Fibroblast of skin of right biceps (primary cell): ENCODE data around the gene ALDH1B1.
"Not testable (repeated sequence)": the region's sequence is repeated elsewhere in the genome, so short reads cannot be mapped to it uniquely, and the experiment has no call there.

ENCODE experiments used
- DNase-seq: peaks from one replicate; pipeline ENCODE4 v3.0.0-alpha.2; 2013

Gene ALDH1B1

DNA sequence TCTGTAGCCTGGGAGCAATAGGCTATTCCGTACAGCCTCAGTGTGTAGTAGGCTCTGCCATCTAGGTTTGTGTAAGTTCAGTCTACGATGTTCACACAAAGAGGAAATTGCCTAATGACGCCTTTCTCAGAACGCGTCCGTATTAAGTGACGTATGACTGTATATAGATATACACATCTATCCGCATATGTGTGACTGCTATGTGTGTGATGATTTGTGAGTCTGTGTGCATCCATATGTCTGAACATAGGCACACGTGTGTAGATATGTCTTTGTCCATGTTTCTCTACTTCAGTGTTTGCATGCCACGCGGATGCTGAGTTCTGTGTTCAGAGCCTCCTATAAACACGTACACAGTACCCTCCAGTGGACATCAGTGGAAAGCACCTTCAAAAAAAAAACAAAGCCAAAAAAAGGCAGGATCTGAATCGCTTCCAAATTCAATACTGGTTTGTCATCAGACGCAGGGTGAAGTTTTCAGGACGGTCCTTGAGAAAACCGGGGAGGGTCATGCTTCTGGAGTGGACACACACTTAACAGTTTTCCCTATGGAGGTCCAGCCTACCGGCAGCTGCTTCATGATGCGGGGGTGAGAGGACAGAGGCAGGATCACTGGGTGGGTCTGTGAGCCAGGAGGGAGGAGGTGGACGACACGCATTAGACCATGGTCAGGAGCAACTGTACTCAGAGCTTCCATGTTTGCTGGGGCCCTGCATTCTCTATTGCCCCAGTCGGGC is 29.5 kb upstream of the ALDH1B1 start:
- peak; percentile 85 for DNase-seq

DNA sequence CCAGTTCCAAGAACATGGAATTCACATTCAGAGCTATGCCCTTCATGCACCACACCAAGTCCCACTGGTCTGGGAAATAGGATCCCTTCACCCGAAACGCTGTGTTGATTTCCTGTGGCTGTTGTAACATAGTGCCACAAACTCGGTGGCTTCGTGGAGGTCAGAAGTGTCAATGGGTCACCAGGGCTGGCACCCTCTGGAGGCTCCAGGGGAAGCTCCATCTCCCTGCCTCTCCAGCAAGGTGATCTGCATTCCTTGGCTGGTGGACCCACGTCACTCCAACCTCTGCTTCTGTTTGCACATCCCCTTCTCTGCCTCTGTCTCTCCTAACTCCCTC is 28.9 kb upstream of the ALDH1B1 start:
- DNase-seq = no peak

DNA sequence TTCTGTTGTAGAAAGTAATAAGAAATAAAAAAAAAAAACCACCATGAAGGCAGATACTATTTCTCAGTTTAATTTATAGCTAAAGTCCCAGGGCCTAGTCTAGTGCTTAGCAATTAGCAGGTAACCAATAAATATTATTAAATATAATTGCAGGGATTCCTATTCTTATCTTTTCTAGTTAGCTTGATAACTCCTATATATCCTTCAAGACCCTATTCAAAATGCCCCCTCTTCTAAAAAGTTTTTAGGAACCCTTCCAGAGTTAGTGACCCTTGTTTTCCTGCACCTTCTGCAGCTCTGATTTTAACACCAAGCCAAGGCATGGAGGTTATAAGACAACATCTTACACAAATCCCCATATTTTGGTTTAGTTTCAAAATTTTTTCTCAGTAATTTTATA is 24.6 kb upstream of the ALDH1B1 start:
- DNase-seq = no peak

DNA sequence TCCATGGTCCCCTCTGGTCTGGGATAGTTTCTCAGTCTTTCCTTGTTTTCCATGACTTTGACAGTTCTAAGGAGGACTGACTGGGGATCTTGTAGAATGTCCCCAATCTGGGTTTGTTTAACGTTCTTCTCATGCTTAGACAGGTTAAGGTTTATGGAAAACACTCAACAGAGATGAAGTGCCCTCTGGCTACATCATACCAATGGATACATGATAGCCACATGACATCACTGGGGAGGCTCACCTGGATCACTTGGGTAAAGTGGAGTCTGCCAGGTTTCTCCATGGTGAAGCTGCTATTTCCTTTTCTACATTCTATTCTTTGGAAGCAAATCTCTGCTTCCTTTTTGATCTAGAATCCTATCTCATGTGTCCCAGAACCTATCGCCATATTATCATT is 23.8 kb upstream of the ALDH1B1 start:
- no peak for DNase-seq

DNA sequence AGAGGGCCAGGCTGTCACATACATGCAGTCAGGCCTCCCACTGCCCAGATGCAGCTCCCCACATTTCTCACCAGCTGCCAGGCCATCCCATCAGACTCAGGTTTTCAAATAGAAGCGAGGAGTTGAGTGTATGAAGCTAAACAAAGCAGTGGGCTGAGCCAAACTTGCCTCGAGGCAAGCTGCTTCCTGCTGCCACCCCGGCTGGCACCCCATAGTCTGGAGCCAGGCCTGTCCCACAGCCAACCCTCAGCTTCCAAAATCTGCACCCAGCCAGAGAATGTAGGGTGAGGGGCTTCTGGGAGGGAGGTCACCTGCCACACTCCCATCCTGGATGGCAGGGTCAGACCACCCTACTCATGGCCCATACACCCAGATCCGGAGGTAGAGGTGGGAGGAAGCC is 22.3 kb upstream of the ALDH1B1 start:
- DNase-seq = no peak

DNA sequence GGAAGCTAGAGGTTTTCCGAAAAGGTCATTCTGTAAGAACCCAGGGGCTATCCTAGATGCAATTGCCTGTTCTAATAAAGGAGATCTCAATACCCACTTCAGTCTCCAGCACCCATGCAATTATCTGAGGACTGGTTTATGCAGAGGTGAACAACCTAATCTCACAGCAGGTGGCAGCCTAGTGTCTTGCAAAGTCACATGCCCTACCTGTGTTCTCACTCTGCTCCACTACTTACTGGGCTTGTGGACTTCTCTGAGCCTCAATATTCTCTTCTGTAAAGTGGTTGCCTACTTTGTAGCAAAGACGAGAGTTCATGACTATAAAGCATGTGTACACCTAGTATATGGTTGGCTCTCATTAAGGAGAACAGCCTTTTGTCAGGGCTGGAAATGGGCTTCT is 21.0 kb upstream of the ALDH1B1 start:
- peak; percentile 28 for DNase-seq

DNA sequence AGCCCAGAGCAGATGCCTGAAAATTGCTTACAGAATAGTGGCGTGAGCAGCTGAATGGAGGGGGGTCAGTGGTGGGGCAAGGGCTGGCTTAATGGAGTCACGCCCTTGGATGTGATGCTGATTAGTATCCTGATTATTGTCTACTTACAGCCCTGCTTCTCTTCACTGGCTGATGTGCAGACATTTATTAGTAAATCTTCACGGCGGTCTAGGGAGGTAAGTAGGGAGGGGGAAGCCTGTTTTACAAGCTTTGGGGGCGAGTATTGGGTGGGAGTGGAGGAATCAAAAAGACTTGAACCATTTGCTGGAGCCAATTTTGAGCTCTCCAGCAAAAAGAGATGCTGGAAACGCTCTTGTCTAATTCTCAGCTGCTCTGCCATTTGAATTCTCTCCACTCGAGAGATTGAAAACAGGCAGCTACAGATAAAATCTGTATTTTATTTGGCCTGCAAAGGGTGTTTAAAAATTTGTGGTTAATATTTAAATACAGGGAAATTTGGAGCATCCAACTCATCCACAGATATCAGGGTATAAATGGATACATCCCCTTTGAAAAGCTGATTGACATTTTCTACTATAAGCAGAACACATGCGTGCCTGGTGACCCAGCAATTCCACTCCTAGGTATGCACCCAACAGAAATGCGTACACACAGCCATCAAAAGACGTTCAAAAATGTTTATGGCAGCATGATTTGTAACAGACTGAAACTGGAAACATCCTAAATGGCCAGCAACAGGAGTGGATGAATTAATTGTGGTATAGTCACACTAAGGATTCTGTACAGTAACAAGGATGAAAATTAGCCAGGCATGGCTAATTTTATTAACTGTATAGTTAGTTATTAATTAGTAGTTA is 19.5 kb upstream of the ALDH1B1 start:
- DNase-seq = no peak

DNA sequence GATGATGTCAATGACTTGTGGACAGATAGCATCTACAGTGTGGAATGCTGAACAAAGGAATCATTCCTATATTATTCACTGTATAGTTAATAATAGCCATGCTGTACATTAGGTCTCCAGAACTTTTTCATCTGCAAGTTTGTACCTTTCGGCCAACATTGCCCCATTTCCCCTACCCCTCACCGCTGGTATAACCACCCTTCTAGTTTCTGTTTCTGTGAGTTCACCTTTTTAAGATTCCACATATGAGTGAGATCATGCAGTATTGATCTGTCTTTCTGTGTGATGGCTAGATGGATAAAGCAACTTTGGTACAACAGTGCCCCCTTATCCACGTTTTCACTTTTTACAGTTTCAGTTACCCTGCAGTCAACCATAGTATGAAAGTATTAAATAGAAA is 18.8 kb upstream of the ALDH1B1 start:
- no peak for DNase-seq

DNA sequence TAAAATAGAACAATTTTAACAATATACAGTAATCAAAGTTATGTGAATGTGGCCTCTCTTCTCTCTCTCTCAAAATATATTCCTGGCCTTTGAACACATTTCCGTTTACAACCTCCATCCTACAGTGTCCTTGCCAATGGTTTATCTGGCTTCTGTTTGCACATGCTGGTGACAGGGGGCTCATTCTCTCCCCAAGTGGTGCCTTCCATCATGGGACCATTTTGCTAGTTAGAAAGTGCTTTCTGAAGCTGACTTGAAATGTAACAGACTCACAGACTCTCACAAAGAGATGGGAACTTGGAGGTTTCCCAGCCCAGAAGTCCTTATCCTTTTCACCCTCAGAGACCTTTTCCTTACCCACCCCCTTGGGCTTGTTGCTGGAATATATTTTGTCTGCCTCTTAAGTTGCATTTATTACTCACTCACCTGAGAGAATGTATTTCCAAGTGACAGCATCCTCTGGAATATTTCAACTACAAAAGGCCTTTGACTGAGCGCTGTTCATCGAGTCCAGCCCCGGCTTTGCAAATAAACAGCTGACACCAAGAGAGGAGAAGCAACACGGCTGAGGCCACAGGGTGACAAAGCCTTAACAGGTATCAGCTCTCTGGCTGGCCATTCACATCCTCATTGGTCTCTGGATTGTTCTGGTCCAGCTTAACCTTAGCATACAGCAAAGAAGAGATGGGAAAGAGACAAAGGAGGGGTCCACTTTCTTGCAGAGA is 17.5 kb upstream of the ALDH1B1 start:
- no peak for DNase-seq

DNA sequence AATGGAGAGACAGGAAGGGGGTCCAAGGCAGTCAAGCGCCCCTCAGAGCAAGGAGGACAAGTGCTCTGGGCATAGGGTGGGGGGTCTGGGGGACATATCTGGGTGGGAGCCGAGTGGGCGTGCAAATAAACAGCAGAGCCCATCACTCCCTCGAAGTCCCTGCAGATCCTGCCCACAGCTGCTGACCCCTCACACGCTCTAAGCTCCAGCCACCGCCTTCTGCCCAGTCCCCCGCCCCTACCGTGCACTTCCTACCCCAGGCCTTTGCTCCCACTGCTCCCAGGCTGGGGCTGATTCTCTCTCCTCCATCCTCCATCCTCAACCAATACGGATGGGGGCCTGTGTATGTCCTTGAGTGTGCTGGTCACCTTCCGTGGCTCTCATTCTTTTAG is 16.9 kb upstream of the ALDH1B1 start:
- no peak for DNase-seq

DNA sequence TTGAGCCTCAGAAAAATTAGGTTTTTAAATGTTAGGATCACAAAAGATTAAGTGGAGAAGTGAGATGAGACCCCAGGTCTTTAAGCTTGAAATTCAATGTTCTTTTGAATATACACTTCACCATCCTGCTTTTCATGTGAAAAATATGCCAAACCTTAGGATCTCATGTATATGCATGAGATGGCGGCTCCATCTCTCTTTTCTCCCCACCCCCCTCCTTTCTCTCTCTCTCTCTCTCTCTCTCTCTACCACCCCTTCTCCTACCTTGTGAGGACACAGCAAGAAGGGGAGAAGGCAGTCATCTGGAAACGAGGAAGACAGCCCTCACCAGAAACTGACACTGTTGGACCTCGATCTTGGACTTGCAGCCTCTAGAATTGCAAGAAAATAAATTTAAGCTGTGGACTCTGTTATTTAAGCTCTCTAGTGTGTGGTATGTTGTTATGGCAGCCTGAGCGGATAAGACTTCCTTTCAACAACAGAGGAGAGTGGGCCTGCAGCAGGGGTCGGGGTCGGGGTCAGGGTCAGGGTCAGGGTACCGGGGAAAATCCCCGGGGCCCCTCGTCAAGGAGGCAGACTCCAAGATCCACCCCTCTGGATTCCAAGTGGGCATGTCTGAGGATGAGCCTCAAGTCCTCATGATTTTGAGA is 16.4 kb upstream of the ALDH1B1 start:
- DNase-seq = no peak

DNA sequence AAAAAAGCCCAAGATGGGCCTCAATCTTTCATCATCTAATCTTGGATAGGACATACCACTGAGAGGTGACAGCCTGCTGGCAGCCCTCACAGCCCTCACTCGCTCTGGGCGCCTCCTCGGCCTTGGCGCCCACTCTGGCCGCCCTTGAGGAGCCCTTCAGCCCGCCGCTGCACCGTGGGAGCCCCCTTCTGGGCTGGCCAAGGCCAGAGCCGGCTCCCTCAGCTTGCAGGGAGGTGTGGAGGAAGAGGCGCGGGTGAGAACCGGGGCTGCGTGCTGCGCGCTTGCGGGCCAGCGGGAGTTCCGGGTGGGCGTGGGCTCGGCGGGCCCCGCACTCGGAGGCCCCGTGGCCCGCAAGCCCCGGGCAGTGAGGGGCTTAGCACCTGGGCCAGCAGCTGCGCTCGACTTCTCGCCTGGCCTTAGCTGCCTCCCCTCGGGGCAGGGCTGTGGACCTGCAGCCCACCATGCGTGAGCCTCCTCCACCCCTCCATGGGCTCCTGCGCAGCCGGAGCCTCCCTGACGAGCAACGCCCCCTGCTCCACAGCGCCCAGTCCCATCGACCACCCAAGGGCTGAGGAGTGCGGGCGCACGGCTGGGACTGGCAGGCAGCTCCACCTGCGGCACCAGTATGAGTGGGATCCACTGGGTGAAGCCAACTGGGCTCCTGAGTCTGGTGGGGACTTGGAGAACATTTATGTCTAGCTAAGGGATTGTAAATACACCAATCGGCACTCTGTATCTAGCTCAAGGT is 15.0 kb upstream of the ALDH1B1 start:
- DNase-seq = not testable (repeated sequence)

DNA sequence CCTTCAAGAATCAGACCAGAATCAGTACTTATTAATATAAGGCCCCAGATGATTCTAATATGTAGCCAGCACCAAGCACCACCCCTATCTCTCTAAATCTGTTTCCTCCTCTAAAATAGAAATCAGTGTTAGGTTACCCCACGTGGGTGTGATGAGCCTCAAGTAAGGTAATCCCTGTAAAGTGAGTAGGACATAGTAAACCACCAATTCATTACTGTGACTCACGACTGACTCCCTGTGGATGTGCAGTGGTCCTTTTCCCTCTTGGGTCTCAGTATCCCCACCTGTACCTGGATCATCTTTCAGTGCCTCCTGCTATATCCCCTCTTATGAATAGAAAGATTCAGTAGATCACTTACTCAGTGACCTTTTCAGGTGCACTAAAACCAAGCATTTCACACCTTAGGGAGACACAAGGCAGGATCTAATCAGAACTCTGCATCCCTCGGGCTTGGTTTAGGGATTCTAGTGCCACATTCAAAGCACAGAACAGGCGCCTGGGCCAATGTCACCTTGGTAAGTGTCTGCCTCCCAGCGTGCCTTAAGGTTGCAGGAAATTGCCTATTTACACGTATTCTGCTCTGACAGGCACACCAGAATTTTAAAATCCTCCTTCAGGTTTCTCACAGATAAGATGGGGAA is 12.2 kb upstream of the ALDH1B1 start:
- peak; percentile 26 for DNase-seq

DNA sequence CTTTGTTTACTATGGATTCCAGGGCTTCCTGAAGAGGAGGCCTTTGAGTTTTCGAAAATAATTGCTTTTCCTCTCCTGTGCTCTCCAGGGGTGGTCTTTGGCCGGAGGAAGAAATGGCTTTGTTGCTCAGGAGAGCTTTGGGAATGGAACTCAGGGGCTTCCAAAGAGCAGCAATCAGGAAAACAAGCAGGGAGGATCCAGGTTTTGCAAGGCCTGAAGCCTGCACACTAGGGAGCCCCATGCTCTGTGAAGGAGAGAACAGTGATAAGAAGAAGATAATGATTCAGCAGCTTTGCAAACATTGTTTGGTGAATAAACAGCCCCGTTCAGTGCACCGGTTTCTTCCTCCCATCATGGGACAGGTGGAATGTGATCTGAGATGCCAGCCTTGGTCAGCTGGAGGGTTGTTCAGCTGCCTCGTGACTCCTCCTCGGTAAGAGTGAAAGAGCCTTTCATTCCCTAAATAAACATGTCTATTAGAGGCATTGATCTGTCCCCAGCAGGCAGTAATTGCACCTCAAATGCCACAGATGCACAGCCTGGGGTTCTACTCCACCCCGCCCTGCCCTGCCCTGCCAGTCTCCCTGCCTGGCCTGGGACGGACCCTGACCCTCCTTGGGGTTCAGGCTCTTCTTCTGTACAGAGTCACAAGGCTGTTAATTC is 11.5 kb upstream of the ALDH1B1 start:
- DNase-seq = no peak

DNA sequence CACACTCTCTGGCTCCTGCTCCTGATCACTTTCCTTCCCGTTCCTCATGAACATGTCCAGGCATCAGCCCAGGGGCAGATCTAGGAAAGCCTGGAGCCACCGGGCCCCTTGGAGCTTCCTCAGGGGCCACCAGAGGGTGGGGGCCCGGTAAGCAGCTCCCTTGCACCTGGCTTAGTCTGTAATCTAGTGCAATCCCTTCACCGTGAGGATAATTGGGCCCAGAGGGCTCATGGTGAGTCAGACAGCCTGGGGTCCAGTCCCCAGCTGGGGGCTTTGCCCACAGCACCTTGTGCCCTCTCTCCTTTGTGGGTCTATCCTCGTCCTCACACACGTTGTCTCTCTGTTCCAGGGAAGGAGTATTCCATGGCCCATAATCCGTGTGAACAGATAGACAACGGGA is 10.4 kb upstream of the ALDH1B1 start:
- no peak for DNase-seq

DNA sequence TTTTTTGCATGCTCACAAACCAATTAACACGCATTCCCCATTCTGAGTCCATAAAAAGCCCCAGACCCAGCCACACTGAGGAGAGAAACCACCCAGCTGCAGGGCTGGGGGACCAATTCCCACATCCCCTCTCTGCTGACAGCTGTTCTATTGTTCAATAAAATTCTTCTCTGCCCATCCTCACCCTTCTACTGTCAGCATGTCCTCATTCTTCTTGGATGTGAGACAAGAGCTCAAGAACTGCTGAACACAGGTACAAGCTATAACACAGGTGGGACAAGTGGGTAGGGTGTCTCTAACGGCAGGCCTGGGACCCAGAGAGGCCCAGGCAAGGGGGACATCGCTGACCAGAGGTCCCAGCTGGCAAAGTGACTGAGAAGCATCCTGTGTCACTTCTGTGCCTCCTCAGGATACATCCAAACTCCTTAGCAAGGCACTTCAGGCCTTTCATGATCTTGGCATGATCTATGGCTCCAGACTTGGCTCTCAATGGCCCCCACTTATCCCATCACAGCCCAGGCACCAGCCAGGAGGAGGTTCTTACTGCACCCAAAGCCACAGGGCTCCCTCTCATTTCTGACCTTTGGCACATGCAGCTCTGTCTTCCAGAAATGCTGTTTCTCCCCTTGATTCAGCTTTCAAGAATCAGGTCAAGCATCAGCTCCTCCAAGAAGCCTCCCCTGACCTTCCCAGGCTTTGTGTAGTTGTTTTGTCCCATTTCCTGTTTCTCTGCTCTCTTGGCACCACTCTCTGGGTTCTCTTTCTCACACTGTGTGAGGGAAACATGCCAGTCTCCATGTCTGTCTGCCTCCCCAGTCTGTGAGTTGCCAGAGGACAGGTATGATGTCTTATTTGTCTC is 7.3 kb upstream of the ALDH1B1 start:
- DNase-seq = no peak

DNA sequence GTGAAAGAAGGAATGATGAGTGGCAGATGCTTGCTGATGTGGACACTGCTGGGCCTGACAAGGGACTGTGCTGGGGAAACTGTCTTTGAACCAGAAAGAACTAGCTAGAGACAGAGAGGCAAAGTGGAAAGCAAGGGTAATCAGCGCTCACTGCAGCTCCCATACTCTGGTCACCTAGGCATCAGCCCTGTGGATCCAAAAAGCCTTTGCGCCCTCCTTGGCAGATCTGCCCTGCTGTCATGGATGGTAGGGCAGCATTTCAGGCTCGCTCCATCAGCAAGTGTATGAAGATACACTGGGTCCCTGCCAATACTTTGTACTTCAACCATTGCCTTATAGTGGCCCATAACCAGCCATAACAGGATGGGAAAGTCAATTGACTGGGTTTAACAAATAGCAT is 6.6 kb upstream of the ALDH1B1 start:
- DNase-seq = no peak

DNA sequence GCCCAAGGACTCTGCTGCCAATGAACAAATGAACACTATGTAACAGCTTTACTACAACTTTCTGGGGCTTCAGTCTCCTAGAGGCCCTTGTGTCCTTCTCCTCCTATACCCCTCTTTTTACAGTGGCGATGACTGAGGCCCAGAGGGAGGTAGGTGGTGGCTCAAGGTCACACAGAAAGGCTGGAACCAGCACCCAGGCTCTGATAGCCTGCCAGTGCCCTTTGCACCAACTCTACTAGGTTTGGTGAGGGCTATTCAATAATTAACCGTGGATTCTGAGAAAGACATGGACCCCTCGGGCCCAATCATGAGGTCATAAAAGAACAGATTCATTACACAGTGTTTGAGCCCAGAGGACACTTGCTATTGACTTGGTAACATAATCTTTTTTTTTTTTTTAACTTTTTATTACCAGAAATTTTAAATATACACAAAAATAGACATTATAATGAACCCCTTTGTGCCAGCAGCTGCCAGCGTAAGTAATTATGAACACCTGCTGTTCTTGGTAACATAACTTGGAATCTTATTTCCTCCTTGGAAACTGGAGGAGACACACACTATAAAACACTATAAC is 6.1 kb upstream of the ALDH1B1 start:
- no peak for DNase-seq

DNA sequence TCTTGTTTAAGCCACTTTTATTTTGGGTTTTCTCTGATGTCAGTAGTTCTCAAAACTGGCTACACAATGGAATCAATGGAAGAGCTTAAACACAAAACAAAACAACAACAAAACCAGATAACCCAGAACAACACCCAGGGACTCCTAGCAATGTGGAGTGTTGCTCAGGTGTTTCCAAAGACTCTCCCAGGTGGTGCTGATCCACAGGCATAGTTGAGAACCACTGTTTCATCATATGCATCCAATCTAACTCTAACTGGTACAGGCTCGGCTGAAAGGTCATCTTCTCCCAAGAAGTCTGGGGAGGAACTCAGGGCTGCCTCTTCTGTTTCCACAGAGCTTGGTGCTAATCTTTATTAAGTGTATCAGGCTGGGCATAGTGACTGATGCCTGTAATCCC is 5.4 kb upstream of the ALDH1B1 start:
- DNase-seq = no peak

DNA sequence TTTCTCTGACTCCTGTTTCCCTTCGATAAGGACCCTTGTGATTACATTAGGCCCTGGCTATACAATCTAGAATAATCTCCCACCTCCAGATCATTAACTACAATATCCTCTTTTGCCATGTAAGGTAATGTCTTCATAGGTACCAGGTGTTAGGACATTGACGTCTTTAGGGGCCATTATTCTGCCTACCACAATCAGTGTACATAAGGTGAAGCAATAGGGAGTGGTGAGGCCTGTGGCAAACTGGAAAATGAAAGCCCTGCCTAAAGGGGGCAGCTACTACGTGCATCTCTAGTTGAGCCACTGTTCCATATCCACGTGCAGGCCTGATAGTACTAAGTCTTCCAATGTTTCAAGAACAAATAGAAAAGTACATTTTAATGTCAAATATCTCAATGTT is 4.8 kb upstream of the ALDH1B1 start:
- DNase-seq = no peak
